Neural progenitor cell (in vitro differentiated cells): ENCODE measurements around the gene PPP3R1.
A peak's percentile ranks its signal among the peaks of the same experiment; 100 is the strongest.

ENCODE experiments used
- CTCF ChIP-seq: fragments of 200-600 bp; sonication (generic); IDR thresholded peaks from 2 replicates; pipeline ENCODE4 v1.5.1; 2017; ENCODE audit warnings: antibody characterized with exemption, mild to moderate bottlenecking
- EZH2 ChIP-seq: fragments of 200-600 bp; sonication (generic); IDR thresholded peaks from 2 replicates; pipeline ENCODE4 v1.6.1; 2017; ENCODE audit warnings: antibody characterized with exemption, mild to moderate bottlenecking, moderate library complexity
- EZH2phosphoT487 ChIP-seq: fragments of 200-600 bp; sonication (generic); IDR thresholded peaks from 2 replicates; pipeline ENCODE4 v1.6.1; 2017; ENCODE audit warnings: antibody characterized with exemption

GRCh38 chr2:68196120-68196716 is 56.1 kb downstream of the PPP3R1 start:
- peak; percentile 71 for TF ChIP-seq CTCF
- TF ChIP-seq EZH2phosphoT487, result no peak
- TF ChIP-seq EZH2, result no peak
